ENCODE results near the gene CFAP45. TPM values are rescaled to one million over a fixed set of nuclear protein-coding genes. Genes with fewer than 3 reads are reported as not detected.

The CFAP45 gene
- total and polyA plus RNA-seq, 2 experiments from 2014 or later = 0.43 TPM; not detected in 1

- DNase-seq (ENCODE audit: low spot score) = no peak
- H2AFZ ChIP-seq = no peak within 1 kb of the TSS
Measured at GRCh38 chr1:159826441-159827101, 73.4 kb downstream of the CFAP45 start, which contains the start of gene SLAMF8. Gene SLAMF8, plus strand, starts transcription at chr1:159826873. Its CDS starts 26 bp downstream, at chr1:159826899.

GRCh38 chr1:159825564-159825963 lies 74.4 kb downstream of the CFAP45 start:
- 41% methylated on average over 3 of the region's 3 CpGs for WGBS (ENCODE audit: low lambda C conversion rate, missing lambda C conversion rate)
- no peak overlapping the region for H3K4me3 ChIP-seq
- TF ChIP-seq EZH2phosphoT487 (IDR thresholded peaks at IDR 0.05; ENCODE audit: low read depth, severe bottlenecking, unreplicated experiment) (no peak), CTCF (IDR thresholded peaks at IDR 0.05; ENCODE audit: poor library complexity) (no peak), EZH2 (IDR thresholded peaks at IDR 0.05; ENCODE audit: borderline replicate concordance) (no peak)

More at GRCh38 chr1:159826441-159827101, 73.4 kb downstream of the CFAP45 start, which contains the start of gene SLAMF8:
- Histone ChIP-seq H3K4me1 (ENCODE audit: insufficient read depth) (no peaks in the 10 kb centered on the region), H3K4me3 (no peak within 1 kb of the TSS), H3K79me2 (no peaks in the 10 kb centered on the region), H3K9me2 (replicated peaks; ENCODE audit: insufficient read depth) (no peaks in the 10 kb centered on the region), H3K4me2 (no peak within 1 kb of the TSS), H3K27me3 (peaks cover 14% of the 10 kb centered on the region), H3K9me3 (ENCODE audit: low read depth) (no peaks in the 10 kb centered on the region), H4K20me1 (ENCODE audit: insufficient read depth, poor library complexity, severe bottlenecking) (no peaks in the 10 kb centered on the region), H3K36me3 (replicated peaks; ENCODE audit: insufficient read depth, low read depth) (no peaks in the 10 kb centered on the region), H3K27ac (no peak within 1 kb of the TSS)
- WGBS (ENCODE audit: low lambda C conversion rate, missing lambda C conversion rate) = 78% methylated on average over 11 of the region's 11 CpGs
- TF ChIP-seq CTCF (IDR thresholded peaks at IDR 0.05; ENCODE audit: poor library complexity) = no peak
- no peak for TF ChIP-seq EZH2 (IDR thresholded peaks at IDR 0.05; ENCODE audit: borderline replicate concordance)
- TF ChIP-seq EZH2phosphoT487 (IDR thresholded peaks at IDR 0.05; ENCODE audit: low read depth, severe bottlenecking, unreplicated experiment) = no peak

GRCh38 chr1:159823406-159823805 lies 76.6 kb downstream of the CFAP45 start:
- Histone ChIP-seq H3K4me3 (no peak overlapping the region), H2AFZ (no peak overlapping the region), H3K4me1 (ENCODE audit: insufficient read depth) (no peaks in the 10 kb centered on the region), H3K36me3 (replicated peaks; ENCODE audit: insufficient read depth, low read depth) (no peaks in the 10 kb centered on the region), H3K27ac (no peak overlapping the region), H4K20me1 (ENCODE audit: insufficient read depth, poor library complexity, severe bottlenecking) (no peaks in the 10 kb centered on the region), H3K79me2 (no peaks in the 10 kb centered on the region), H3K27me3 (peaks cover 19% of the 10 kb centered on the region), H3K9me3 (ENCODE audit: low read depth) (no peaks in the 10 kb centered on the region), H3K4me2 (no peak overlapping the region), H3K9me2 (replicated peaks; ENCODE audit: insufficient read depth) (no peaks in the 10 kb centered on the region)
- TF ChIP-seq EZH2 (IDR thresholded peaks at IDR 0.05; ENCODE audit: borderline replicate concordance) = no peak
- TF ChIP-seq EZH2phosphoT487 (IDR thresholded peaks at IDR 0.05; ENCODE audit: low read depth, severe bottlenecking, unreplicated experiment) = no peak
- TF ChIP-seq CTCF (IDR thresholded peaks at IDR 0.05; ENCODE audit: poor library complexity) = no peak
- 12% methylated on average over 7 of the region's 7 CpGs for WGBS (ENCODE audit: low lambda C conversion rate, missing lambda C conversion rate)
- DNase-seq (ENCODE audit: low spot score) = no peak

More at GRCh38 chr1:159825564-159825963, 74.4 kb downstream of the CFAP45 start:
- H4K20me1 ChIP-seq (ENCODE audit: insufficient read depth, poor library complexity, severe bottlenecking) = no peaks in the 10 kb centered on the region
- no peaks in the 10 kb centered on the region for H3K79me2 ChIP-seq
- no peak overlapping the region for H3K4me2 ChIP-seq
- no peaks in the 10 kb centered on the region for H3K9me2 ChIP-seq (replicated peaks; ENCODE audit: insufficient read depth)
- peaks cover 19% of the 10 kb centered on the region for H3K27me3 ChIP-seq
- H2AFZ ChIP-seq = no peak overlapping the region
- H3K9me3 ChIP-seq (ENCODE audit: low read depth) = no peaks in the 10 kb centered on the region
- no peaks in the 10 kb centered on the region for H3K4me1 ChIP-seq (ENCODE audit: insufficient read depth)
- no peak for DNase-seq (ENCODE audit: low spot score)
- no peak overlapping the region for H3K27ac ChIP-seq
- no peaks in the 10 kb centered on the region for H3K36me3 ChIP-seq (replicated peaks; ENCODE audit: insufficient read depth, low read depth)

Small RNA genes within 50 kb of the gene (microRNA-seq; reads per million reads assigned to microRNA genes)
- gene MIR4259 = not detected

Small RNA genes within 50 kb of the gene (small RNA-seq; reads per million reads assigned to genes)
- not detected for gene MIR4259
- not detected for gene RF00570

Other genes with a start within 250 kb of the CFAP45 start
- gene CRP, start 185.6 kb downstream of the CFAP45 start, total RNA-seq = not detected in 2 replicates
- gene CRP, start 185.6 kb downstream of the CFAP45 start, polyA plus RNA-seq = not detected in 2 replicates
- 17.2 and 22.8 TPM in 2 replicates for gene DUSP23, start 119.2 kb downstream of the CFAP45 start, total RNA-seq
- gene DUSP23, start 119.2 kb downstream of the CFAP45 start, polyA plus RNA-seq = 39.5 and 44.6 TPM in 2 replicates
- gene FCRL6, start 97.8 kb downstream of the CFAP45 start, total RNA-seq = not detected in 2 replicates
- not detected in 2 replicates for gene FCRL6, start 97.8 kb downstream of the CFAP45 start, polyA plus RNA-seq
- 0.52 and 0.57 TPM in 2 replicates for gene SLAMF8, start 73.3 kb downstream of the CFAP45 start, total RNA-seq
- gene SLAMF8, start 73.3 kb downstream of the CFAP45 start, polyA plus RNA-seq = 0.47 and 0.74 TPM in 2 replicates
- gene VSIG8, start 37.5 kb downstream of the CFAP45 start, total RNA-seq = 0.33 TPM in 1 of 2 replicates, not detected in the other
- 0.13 and 0.38 TPM in 2 replicates for gene VSIG8, start 37.5 kb downstream of the CFAP45 start, polyA plus RNA-seq
- gene TAGLN2, start 25.3 kb upstream of the CFAP45 start, total RNA-seq = 122 and 124 TPM in 2 replicates
- 284 and 292 TPM in 2 replicates for gene TAGLN2, start 25.3 kb upstream of the CFAP45 start, polyA plus RNA-seq
- gene IGSF9, start 45.4 kb upstream of the CFAP45 start, total RNA-seq = 5.3 and 8.2 TPM in 2 replicates
- 22.5 and 25.4 TPM in 2 replicates for gene IGSF9, start 45.4 kb upstream of the CFAP45 start, polyA plus RNA-seq
- not detected in 2 replicates for gene SLAMF9, start 54.1 kb upstream of the CFAP45 start, total RNA-seq
- not detected in 2 replicates for gene SLAMF9, start 54.1 kb upstream of the CFAP45 start, polyA plus RNA-seq
- 9.0 and 10.5 TPM in 2 replicates for gene PIGM, start 131.8 kb upstream of the CFAP45 start, total RNA-seq
- 5.9 and 6.3 TPM in 2 replicates for gene PIGM, start 131.8 kb upstream of the CFAP45 start, polyA plus RNA-seq
- not detected in 2 replicates for gene KCNJ10, start 170.0 kb upstream of the CFAP45 start, total RNA-seq
- not detected in 2 replicates for gene KCNJ10, start 170.0 kb upstream of the CFAP45 start, polyA plus RNA-seq
- not detected in 2 replicates for gene KCNJ9, start 181.4 kb upstream of the CFAP45 start, total RNA-seq
- not detected in 2 replicates for gene KCNJ9, start 181.4 kb upstream of the CFAP45 start, polyA plus RNA-seq
- 26.0 and 36.8 TPM in 2 replicates for gene IGSF8, start 198.5 kb upstream of the CFAP45 start, total RNA-seq
- 39.3 and 54.1 TPM in 2 replicates for gene IGSF8, start 198.5 kb upstream of the CFAP45 start, polyA plus RNA-seq
- gene ATP1A2, start 215.6 kb upstream of the CFAP45 start, total RNA-seq = 2.9 and 4.7 TPM in 2 replicates
- gene ATP1A2, start 215.6 kb upstream of the CFAP45 start, polyA plus RNA-seq = 0.80 and 1.5 TPM in 2 replicates